GM19395 (cell line): ENCODE measurements around the gene CALCB.

Experiments
- ATAC-seq: cut with Tn5 transposase; IDR thresholded peaks from one replicate; pipeline ENCODE4 v1.9.1; 2021; ENCODE audit warnings: mild to moderate bottlenecking, moderate library complexity; ENCODE audit not compliant: unreplicated experiment

The CALCB gene

DNA sequence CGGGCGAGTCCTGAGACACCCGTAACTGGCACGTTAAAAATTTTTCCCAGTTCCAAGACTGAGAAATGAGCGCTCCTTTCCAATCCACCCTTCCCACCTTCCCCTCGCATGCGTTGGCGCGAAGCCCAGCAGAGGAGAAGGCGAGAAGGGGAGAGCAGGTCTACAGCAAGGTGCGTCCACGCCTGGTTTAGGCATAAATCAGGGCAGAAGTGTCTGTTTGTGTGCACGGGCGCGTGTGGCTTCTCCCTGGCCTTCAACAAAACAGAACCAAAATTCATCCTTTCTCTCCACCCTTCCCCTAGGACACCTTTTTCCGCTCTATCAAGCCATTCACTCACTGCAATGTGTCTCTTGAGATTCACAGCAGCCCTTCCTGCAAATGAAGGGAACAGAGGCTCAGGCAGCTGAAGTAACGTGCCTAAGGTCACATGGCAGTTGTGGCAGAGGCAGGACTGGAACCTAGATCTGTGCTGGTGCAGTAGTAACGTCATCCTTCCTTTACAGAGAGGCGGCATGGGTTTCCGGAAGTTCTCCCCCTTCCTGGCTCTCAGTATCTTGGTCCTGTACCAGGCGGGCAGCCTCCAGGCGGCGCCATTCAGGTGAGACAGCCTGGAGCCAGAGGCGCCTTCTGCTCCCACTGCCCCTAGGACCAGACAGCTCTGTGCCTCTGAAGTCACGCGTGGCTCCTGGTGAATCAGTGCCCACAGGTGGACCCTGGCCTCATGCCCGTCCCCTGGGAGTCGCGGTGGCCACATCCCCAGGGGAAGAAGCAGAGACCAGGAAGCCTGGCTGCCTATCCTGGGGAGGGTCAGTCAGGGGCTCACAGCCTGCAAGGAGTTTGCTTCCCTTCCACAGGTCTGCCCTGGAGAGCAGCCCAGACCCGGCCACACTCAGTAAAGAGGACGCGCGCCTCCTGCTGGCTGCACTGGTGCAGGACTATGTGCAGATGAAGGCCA lies 1.1 kb downstream of the CALCB start:
- peak; percentile 93 for ATAC-seq

DNA sequence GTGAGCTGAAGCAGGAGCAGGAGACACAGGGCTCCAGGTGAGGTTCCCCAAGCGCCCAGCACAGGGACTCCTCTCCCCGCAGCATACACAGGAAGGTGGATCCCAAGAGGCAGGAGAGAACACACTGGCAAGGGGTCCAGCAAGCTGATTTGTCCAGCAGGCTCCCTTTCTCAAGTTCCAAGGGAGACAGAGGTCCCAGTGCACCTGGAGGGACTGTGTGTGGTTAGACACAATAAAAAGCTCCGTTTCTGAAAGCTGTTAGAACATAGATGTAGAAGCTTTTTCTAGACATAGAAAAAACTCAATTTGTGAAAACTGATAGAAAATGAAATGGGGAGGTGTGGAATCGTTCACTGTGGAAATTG lies 1.8 kb downstream of the CALCB start:
- no peak for ATAC-seq

DNA sequence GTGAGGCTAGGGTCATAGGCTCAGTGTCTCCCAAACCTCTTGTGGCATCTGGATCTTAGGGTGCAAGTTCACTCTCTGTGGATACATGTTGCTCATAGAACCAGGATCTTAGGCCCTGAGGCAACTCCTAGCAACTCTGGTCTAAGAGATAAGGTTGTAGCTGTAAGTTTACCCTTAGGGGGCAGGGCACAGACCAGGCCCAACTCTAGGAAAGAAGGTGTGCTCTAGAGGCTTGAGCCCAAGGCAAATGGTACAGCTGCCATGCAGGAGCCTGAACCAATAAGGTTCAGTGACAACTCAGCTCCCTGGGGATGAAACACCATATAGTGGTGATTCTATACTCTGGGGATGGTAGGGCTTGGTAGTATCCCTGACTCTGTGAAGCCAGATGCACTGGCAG lies 17.8 kb downstream of the CALCB start:
- ATAC-seq: no peak

DNA sequence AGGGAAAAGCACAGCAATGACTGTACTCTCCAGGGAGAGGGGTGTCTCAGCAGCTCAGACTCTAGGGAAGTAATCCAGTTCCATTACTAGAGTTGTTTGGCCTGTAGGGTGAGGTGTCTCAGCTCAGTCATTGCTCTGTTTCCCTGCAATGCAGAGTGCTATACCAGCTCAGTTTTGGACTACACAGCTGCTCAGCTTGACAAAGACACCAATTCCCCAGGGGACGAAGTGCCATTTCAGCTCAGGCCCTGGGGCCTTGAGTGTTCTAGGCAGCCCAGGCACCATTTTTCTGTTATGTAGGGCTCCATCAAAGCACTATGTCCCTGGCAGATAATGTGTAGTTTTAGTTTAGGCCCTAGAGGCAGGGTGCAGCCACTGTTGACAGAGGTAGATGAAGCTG lies 18.2 kb downstream of the CALCB start:
- ATAC-seq: no peak

DNA sequence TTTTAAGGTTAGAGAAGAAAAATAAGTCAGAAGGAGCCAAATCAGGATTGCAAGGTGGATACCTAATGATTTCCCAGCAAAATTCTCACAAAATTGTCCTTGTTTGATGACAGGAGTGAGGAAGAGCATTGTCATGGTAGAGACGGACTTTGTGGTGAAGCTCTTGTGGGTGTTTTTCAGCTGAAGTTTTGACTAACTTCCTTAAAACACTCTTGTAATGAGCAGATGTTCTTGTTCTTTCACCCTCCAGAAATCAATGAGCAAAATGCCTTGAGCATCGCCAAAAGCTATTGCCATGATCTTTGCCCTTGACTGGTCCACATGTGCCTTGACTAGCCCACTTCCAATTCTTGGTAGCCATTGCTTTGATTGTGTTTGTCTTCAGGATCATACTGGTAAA lies 20.0 kb downstream of the CALCB start:
- peak; percentile 82 for ATAC-seq

DNA sequence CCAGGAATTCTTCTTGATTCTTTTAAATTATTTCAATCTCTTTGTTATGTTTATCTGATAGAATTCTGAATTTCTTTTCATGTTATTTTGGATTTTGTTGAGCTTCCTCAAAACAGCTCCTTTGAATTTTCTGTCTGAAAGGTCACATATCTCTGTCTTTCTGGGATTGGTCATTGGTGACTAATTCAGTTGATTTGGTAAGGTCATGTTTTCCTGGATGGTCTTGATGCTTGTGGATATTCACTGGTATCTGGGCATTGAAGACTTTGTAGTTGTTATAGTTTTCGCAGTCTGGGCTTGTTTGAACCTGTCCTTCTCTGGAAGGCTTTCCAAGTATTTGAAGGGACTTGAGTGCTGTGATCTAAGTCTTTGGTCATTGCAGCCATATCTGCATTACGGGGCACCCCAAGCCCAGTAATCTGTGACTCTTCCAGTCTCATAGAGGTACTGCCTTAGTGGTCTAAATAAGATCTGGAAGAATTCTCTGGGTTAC lies 22.4 kb downstream of the CALCB start:
- ATAC-seq: no peak

DNA sequence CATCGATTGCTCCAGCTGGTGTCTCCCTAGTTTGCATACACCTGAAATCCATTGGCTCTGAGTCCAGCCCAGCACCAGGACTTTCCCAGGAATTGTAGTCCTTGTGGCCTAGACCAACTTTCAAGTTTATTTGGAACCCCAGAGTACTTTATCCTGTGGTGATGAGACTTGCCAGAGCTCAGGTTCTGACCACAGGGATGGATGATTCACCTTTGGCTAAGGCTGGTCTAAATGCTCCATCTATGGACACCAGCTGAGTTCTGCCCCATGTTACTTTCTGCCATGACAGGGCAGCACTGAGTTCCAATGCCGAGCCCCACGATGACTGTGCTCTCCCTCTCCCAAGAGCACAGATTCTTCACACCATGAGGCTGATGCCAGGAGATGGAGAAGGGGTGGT lies 24.0 kb downstream of the CALCB start:
- no peak for ATAC-seq

DNA sequence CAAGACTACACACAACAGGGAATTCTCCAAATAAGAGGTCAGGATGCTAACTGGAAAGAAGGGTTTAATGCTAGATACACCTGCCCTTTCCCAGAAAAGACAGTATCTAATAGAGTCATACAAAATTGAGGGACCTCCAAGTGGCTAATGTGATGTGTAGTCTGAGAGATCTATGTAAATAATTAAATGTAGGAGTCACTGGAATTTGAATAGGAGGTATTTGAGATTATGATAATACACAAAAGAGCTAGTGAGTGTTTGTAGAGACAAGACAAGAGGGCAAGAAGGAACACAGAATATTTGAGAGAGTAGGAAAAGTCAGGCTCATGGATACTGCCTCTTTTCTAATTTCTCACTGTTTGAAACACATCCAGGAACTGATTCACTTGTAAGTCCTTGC lies 25.9 kb downstream of the CALCB start:
- no peak for ATAC-seq

DNA sequence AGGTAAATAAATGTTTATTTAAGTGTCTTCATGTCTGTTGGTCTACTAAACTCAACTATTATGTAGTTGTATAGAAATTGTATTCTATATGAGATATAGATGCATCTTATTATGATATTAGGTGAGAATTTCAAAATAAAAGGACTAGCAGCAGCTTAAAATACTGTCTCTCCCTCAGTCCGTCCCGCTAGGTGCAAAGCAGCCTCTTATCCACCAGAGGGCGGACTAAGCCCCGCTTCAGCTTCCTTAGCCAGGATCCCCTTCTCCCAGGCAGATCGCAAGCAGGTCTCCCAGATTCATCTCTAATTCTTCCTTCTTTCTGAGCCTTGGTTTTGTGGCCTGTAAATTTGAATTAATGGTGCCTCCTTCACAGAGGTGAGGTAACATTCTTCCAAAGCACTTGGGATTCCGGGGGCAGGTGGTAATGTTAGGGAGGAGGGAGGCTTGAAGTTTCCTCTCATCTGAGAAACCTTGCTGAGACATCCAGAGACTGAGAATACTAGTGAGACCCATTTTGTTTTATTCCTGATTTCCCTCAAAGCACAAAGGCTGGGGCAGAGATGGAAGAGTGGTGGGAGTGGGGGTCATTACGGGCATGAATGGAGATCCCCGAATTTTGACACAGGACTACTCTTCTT lies 27.8 kb downstream of the CALCB start:
- ATAC-seq: peak; percentile 90

DNA sequence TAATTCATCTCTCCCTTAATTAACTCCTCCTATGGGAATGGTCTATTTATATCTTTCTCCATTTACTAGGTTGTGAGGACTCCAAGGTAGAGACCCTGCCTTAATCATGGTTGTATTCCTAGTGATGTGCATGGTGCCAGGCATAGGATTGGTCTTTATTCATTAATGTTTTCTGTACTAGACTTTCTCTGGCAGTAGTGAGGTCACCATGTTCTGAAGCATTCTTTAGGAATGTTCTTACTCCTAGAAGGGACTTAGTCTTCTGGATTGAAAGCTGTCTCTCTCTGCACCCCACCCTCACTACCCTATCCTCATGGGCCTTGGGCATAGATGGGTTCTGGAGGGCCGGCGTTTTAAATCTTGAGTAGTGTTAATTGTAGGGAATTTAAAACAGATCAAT lies 30.8 kb downstream of the CALCB start:
- ATAC-seq: no peak

DNA sequence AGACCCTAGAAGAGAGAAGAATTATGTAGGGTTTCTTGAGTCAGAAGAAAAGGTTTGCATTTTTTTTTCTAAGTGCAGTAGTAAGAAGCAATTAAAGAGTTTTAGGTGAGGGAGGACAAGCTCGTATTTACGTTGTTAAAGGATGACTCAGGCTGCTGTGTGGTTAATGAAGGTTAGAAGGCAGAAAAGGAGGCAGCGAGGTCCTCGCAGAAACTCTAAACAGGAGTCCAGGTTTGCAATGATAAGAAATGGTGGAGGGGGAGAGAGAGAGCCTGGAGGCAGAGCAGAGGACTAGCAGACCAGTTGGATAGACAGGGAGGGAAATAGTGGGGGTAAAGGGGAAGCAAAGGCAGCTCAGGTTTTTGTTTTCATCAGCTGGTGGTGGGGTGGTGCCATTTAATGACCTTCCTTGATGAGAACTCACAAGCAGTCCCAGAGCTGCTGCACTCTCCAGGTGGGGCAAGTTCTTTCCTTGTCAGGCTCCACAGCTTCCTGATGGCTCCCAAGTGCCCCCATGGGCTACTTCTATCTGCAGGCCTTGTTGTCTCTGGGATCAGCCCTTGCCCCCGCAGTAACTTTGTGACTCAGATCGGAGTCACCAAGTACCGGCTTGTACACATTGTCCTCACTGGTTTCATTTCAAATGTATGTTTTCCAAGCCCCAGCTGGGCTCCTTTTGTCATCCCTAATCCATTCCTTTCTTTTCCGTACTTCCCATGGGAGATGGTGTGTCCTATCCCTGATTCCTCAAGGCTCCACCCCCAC lies 33.0 kb downstream of the CALCB start:
- ATAC-seq: no peak

DNA sequence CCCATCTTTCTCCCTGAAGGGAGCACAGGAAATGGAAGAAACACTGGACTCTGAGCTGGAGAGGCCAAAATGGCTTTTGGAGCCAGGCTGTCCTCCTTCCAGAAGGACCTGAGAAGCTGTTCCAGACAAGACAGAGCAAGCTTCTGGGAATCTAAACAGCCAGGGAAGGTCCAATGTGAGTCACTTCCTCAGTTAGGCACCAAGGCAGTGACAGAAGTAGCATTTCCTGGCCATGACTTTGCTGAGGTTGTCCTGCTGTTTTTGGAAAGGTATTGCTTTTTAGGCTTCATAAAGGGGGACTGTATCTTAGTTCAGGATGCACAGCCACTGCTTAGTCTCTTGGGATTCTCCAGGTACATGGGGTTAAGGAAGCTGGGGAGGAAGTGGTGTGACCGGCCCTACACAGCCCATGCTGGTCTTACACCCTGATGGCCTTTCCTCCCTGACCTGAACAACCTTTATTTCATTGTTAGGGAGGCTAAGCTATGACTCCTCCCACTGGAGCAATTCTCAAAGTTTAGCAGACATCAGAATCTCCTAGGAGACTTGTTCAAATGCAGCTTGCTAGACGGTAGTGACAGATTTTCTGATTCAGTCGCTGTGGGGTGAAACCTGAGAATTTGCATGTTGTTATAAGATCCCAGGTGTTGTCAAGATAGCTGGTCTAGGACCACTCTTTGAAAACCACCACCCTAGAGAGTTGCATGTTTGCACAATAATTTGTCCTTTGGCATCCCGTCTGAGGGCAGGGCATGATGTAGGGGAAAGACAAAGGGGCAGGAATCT lies 34.5 kb downstream of the CALCB start:
- ATAC-seq: peak; percentile 77

DNA sequence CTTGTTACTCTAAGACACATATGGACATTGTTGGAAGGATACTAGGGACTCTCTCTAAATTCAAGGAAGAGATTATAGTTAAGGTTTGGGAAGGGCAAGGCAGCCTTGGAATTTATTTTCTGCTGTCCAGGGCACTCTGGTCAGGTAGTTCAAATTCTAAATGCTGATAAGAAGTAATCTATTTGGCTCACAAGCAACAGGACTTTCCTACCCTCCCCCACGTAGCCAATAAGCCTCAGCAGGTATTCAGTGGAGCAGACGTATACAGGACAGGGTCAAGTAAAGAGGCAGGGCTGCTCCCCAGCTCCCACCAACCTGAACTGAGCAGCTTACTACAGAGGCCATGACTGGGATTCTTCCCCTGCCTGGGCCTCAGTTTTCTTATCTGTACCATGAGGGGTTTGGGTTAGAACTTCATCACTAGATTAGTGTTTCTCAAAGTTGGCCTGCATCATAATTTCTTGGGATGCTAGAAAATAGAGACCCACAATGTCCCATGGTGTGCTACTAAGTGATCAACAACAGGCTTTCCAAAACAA lies 35.3 kb downstream of the CALCB start:
- no peak for ATAC-seq

DNA sequence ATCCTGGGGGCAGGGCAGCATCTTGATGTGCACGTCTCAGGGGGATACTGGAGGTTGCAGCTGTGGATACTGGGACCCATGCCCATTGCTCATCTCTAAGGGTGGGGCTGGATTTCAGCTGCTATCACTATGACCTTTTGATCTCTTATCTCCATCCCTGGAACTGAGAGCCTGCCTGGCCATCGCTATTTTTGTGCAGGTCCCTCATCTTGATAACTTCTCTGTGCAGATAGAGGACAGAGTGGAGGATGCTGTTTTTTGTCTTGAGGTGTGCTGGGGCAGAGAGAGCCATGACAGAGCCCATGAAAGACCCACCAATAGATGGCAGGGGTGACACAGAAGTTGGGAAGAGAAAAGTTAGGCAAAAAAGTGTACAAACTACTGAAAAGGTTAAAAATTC lies 36.2 kb downstream of the CALCB start:
- ATAC-seq: no peak

DNA sequence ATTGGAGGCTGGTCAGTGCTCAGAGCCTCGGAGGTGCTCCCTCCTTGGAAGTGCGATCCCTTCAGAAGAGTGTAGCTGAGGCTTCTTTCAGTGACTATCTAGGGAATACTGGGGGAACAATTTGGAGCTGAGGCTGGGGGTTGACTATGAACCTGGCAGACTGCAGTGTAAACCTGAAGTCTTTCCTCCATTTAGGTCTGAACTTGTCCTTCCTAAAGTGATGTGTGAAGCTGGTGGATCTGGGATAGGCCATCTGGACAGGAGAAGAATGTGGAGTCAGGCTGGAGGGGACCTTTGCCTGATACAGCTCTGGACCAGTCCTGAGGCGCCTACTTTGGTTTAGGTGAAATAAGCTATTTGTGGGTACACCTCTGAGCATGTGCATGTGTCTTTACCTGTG lies 37.8 kb downstream of the CALCB start:
- no peak for ATAC-seq

DNA sequence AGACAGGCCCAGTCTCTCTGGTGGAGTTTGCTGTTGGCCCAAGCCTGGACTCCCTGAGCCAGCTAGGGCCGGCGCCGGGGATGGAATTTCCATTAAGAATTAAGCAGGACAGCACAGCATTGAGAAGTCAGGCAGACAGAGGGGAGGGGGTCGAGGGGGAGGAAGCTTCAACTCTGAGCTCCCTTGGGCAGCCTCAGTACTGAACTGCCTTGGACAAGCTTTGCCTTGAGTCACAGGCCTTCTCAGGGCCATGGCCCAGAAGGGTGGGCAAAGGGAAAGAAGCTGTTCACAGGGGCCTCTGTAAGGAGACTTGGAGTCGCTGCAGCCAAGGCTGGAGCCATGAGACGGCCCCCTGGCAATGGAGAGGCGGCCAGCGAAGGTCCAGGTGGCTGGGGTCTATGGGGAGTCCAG lies 38.7 kb downstream of the CALCB start:
- ATAC-seq: no peak

DNA sequence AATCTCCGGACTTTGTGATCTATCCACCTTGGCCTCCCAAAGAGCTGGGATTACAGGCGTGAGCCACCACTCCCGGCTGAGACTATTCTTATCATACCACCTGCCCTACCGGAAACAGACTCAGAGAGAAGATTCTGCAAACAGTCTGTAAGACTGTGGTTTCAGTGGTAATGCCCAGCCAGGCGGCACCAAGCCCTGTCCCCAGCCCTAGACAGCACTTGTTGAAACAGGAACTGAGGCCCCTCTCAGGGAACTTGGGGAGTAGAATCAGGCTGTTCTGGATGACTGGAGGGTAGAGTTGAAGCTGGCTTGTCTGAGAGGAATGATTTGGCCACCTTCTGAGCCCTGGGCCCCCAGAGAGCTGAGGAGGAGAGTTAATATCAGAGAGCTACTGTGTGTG lies 40.0 kb downstream of the CALCB start:
- peak; percentile 92 for ATAC-seq

DNA sequence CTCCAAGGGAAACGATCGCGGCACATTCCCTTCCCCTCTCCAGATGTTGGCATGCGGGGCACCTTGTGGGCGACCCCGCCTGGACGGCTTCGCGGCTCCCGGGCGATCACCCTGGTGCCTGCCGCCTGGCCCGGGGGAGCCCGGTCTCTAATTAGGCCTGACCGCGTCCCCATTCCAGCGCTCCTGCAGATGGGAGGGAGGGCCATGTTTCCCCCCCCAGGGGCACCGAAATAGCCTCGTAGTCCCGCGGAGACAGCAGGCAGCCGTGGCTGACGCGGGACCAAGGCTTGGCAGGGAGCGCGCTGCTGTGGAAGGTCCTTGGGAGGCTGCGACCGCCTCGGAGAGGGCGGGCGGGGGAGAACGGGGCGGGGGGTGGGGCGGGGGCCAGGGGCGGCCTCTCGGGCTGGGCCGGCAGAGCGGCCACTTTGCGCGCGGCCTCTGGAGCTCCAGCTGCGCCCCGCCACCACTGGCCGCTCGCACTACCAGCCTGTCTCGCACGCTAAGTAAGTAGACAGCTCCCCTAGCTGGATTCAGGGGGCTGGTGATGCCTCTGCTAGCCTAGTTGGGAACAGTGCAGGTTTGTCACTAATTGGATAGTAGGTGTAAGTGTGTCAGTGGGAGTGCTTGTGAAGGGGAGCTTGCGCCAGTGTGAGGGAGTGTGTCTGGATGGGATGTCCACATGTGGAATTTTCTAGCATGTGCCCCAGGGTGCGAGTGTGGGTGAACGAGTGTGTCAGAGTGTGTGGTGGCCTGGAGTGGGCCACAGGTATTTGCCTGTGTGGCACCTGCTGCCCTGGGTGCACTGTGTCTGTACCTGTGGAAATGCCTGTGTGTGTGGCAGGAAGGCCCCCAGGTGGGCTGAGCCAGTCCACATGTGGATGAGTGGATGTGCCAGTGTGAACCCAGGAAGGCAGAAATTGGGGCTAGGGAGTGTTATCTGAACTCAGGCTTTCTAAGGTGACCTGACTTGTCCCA lies 41.4 kb downstream of the CALCB start, which contains the start of gene INSC:
Gene INSC, plus strand, starts transcription at position 423 of the 975 bp plus-strand sequence. CDS start 34,252 bp downstream, outside the sequence.
- ATAC-seq: no peak

DNA sequence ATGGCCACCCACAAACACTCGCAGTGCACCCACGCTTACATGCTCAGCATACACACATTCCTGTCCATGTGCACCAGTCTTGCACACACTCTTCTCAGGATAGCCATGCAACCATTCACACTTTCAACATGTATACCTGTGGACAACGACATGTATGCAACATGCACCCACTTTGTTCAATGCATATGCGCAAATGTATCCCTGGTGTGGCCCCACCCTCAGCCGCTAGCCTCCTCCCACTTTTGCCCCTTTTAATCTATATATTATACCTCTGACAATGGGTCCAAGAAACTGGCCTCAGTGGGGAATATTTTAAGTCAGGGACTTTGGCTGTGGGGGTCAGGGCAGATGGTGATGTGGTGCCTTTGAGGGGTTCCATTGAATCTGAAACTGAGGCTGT lies 42.3 kb downstream of the CALCB start:
- no peak for ATAC-seq
